Mucosa of descending colon (tissue), 3 donors: Measurements from ENCODE around the gene SLC43A3. TPM values are rescaled to one million over a fixed set of nuclear protein-coding genes. Genes with fewer than 3 reads are reported as not detected.
A peak's percentile ranks its signal among the peaks of the same experiment; 100 is the strongest.

ENCODE experiments used
- ATAC-seq: fragments of 200-7000 bp; cut with Tn5 transposase; one replicate; pipeline ENCODE4 v1.9.1; 2020; ENCODE audit warnings: mild to moderate bottlenecking, moderate library complexity
- DNase-seq, 3 donors: peaks; one replicate each; pipeline ENCODE4 v3.0.0-alpha.2; 2020
- H3K36me3 ChIP-seq: fragments of 200-600 bp; one replicate; pipeline ENCODE4 v1.8.0; 2021; ENCODE audit warnings: low read depth, mild to moderate bottlenecking
- H3K4me1 ChIP-seq: fragments of 200-600 bp; one replicate; pipeline ENCODE4 v1.8.0; 2021; ENCODE audit warnings: low read depth, mild to moderate bottlenecking
- H3K4me3 ChIP-seq: fragments of 200-600 bp; one replicate; pipeline ENCODE4 v1.8.0; 2021; ENCODE audit warnings: mild to moderate bottlenecking
- H3K9me3 ChIP-seq: fragments of 200-600 bp; one replicate; pipeline ENCODE4 v1.8.0; 2021; ENCODE audit warnings: mild to moderate bottlenecking
- CTCF ChIP-seq: fragments of 200-600 bp; IDR thresholded peaks from one replicate; pipeline ENCODE4 v1.8.0; 2022; ENCODE audit warnings: antibody characterized with exemption, mild to moderate bottlenecking
- intact Hi-C, 2 donors: fragments of 100-400 bp; cut with DNase I in 1 of 2; cut with micrococcal nuclease in 1 of 2; formaldehyde crosslinking; loops; one replicate each; pipeline versions ENCODE4 v1.11.0 to v1.11.1; 2022; cut with DNase I, micrococcal nuclease
- total RNA-seq, 3 donors: library from RNA; stranded (reverse); fragmentation: NEBNext Ultra II Directional in 2 of 3; extraction: Animal tissue kit (Norgen Biotek cat#: 25700) in 2 of 3; gene quantifications; one replicate each; pipeline versions ENCODE4 v1.2.1 to v1.2.4, GENCODE V29; 2021 to 2023
- donor health status: DM: no; HTN: no; CAD: no; lungs with moderate emphysema.
- donor health status: DM: no; HTN: no; CAD: no.
- donor health status: DM: no; HTN: yes; CAD: no.

The SLC43A3 gene
- total RNA-seq, 3 donors from 2014 or later, result 6.3 to 24.4 (median 16.9) TPM

GRCh38 chr11:57379732-57380131 lies 47.2 kb downstream of the SLC43A3 start:
- ATAC-seq (no peak), DNase-seq (peak in 1 of 3 donors; percentile 10)
- no peaks in the 10 kb centered on the region for H3K4me1 ChIP-seq
- H3K4me3 ChIP-seq, result no peak overlapping the region
- no peaks in the 10 kb centered on the region for H3K9me3 ChIP-seq
- H3K36me3 ChIP-seq, result no peaks in the 10 kb centered on the region
- TF ChIP-seq CTCF, result no peak
- intact Hi-C loops, result no loop called here

GRCh38 chr11:57378186-57378585 lies 48.7 kb downstream of the SLC43A3 start:
- Histone ChIP-seq H3K4me1 (no peaks in the 10 kb centered on the region), H3K36me3 (no peaks in the 10 kb centered on the region), H3K4me3 (no peak overlapping the region), H3K9me3 (no peaks in the 10 kb centered on the region)
- DNase-seq (no peak), ATAC-seq (no peak)
- intact Hi-C loops, result no loop called here
- no peak for TF ChIP-seq CTCF

- H3K4me1 ChIP-seq, result no peaks in the 10 kb centered on the region
- no peak overlapping the region for H3K4me3 ChIP-seq
- no peaks in the 10 kb centered on the region for H3K9me3 ChIP-seq
- ATAC-seq, result no peak
- intact Hi-C loops, result no loop called here
- no peak for TF ChIP-seq CTCF
- no peak for DNase-seq
- H3K36me3 ChIP-seq, result no peaks in the 10 kb centered on the region
Measured at GRCh38 chr11:57377107-57377506, 49.8 kb downstream of the SLC43A3 start.

DNA sequence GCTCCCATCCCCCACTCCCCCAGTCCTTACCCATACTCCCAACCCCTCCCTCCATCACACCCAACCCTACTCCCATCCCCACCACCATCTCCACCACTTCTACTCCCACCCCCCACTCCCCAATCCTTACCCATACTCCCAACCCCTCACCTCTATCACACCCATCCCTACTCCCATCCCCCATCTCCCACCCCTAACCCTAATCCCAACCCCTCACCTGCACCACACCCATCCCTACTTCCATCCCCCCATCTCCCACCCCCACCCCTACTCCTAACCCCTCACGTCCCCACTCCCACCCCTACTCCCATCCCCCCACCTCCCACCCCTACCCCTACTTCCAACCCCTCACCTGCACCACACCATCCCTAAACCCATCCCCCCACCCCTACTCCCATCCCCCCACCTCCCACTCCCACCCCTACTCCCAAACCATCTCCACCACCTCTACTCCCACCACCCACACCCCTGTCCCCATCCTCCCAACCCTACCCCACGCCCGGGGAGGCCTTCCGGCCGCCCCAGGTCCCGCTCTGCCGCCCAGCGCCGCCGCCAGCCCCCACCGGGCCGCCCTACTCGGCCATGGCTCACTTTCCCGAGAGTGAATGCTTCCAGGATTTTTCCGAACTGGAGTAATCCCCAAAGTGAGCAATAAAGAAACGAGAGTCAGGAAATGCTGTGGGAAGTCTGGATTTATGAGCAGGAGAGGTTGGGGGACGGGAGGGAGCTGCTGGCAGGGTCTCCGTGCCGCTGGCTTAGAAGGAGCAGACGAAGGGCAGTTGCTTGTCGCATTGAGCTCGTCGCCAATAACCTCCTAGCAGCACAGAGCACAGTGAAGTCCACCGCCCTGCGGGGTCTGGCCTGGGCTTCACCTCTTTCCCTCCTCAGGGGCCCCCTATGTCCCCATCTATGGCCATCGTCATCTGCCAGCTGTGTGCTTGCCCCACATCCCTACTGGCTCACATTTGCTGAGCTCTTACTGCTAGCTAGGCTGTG lies 50.5 kb downstream of the SLC43A3 start:
- no peaks in the 10 kb centered on the region for H3K9me3 ChIP-seq
- H3K36me3 ChIP-seq, result no peaks in the 10 kb centered on the region
- TF ChIP-seq CTCF, result no peak
- intact Hi-C loops, result no loop called here
- H3K4me3 ChIP-seq, result no peak overlapping the region
- ATAC-seq (no peak), DNase-seq (no peak)
- H3K4me1 ChIP-seq, result no peaks in the 10 kb centered on the region

DNA sequence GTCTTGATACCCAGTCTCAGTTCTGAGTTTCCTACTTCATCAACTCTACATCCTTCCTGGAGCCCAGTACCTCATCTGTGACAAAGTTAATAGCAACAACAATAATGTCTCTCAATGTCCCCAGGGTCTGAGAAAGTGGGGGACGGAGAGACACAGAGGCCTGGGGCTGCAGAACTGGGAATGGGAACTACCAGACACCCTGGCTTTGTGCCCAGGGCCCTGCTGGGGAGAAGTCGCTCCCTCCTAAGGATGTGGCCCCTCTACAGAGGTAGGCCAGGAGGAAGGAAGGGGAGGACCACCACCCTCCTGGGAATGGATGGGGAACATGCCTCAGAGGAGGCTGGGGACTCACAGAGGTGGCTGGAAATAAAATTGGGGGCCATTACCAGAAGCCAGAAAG lies 51.4 kb downstream of the SLC43A3 start:
- no peak for ATAC-seq
- H3K4me1 ChIP-seq, result no peaks in the 10 kb centered on the region
- no peaks in the 10 kb centered on the region for H3K9me3 ChIP-seq
- intact Hi-C loops, result no loop called here
- no peak for DNase-seq
- no peak overlapping the region for H3K4me3 ChIP-seq
- TF ChIP-seq CTCF, result no peak
- H3K36me3 ChIP-seq, result no peaks in the 10 kb centered on the region
